Mammary epithelial cell (primary cell): Measurements from ENCODE around the gene BSPRY.

ENCODE experiments used
- CTCF ChIP-seq, 2 donors: IDR thresholded peaks in 1 of 2; conservative IDR thresholded peaks in 1 of 2; 2 replicates each; pipeline ENCODE4 v1.5.1; 2011 to 2012; ENCODE audit warnings: inconsistent platforms in 2 of 2, low read length in 2 of 2, mild to moderate bottlenecking in 2 of 2, control low read depth in 1 of 2, low read depth in 1 of 2; ENCODE audit not compliant: insufficient read depth in 1 of 2; ENCODE audit errors: extremely low read depth in 1 of 2
- EZH2 ChIP-seq: IDR thresholded peaks from 2 replicates; pipeline ENCODE4 v1.6.1; 2012; ENCODE audit warnings: low read length, inconsistent platforms, borderline replicate concordance

GRCh38 chr9:113399646-113400200 is 50.4 kb downstream of the BSPRY start:
- TF ChIP-seq CTCF (conservative IDR thresholded peaks at IDR 0.05 in 1 of 2, IDR thresholded peaks at IDR 0.05 in 1 of 2; ENCODE audit: extremely low read depth in 1 of 2, insufficient read depth in 1 of 2, low read depth in 1 of 2, low read length in 2 of 2) = no peak
- TF ChIP-seq EZH2 = no peak
